IMR-90 (cell line): ENCODE data around the gene S100A8. TPM values are rescaled to one million over a fixed set of nuclear protein-coding genes. Genes with fewer than 3 reads are reported as not detected.

Experiments
- ATAC-seq: fragments of 200-7000 bp; cut with Tn5 transposase; 2 replicates; pipeline ENCODE4 v1.9.1; 2020; ENCODE audit warnings: low read depth, mild to moderate bottlenecking, moderate library complexity
- BruUV-seq: library from RNA; stranded (reverse); fragments of 400-500 nt; replicated peaks from 2 replicates; lab custom pipeline; 2021; lab: Mats Ljungman, UMichigan
- CTCF ChIA-PET: fragments of 300-600 bp; formaldehyde crosslinking; extraction: SDS; loops from one replicate; lab custom pipeline; 2021; ENCODE audit warnings: antibody characterized with exemption; lab: Yijun Ruan, JAX
- POLR2A ChIA-PET: fragments of 300-600 bp; sonication (Branson Sonifier 250); formaldehyde crosslinking; loops from one replicate; lab custom pipeline; 2022; ENCODE audit warnings: antibody characterized with exemption; ENCODE audit not compliant: unreplicated experiment; lab: Charles Lee
- DNase-seq: peaks from one replicate; pipeline ENCODE4 v3.0.0; 2013
- H2AFZ ChIP-seq: replicated peaks from 2 replicates; pipeline ENCODE3; 2013; ENCODE audit warnings: low read length, mild to moderate bottlenecking; ENCODE audit not compliant: poor library complexity
- H2AK5ac ChIP-seq: 2 replicates; pipeline ENCODE4 v1.6.1; 2013; ENCODE audit warnings: low read depth, low read length, inconsistent platforms
- H2AK9ac ChIP-seq: replicated peaks from 2 replicates; pipeline ENCODE3; 2013; ENCODE audit warnings: mild to moderate bottlenecking, low read depth, low read length, moderate library complexity; ENCODE audit not compliant: poor library complexity
- H2BK120ac ChIP-seq: 2 replicates; pipeline ENCODE4 v1.6.1; 2013; ENCODE audit warnings: low read depth, low read length, inconsistent platforms
- H2BK15ac ChIP-seq: 3 replicates; pipeline ENCODE4 v1.6.1; 2013; ENCODE audit warnings: low read depth, low read length, inconsistent platforms
- H2BK20ac ChIP-seq: 2 replicates; pipeline ENCODE4 v1.6.1; 2013; ENCODE audit warnings: low read depth, mild to moderate bottlenecking, inconsistent platforms, low read length, moderate library complexity
- H2BK5ac ChIP-seq: 2 replicates; pipeline ENCODE4 v1.6.1; 2013; ENCODE audit warnings: mild to moderate bottlenecking, low read depth, low read length, inconsistent platforms; ENCODE audit not compliant: poor library complexity, severe bottlenecking
- H3K14ac ChIP-seq: replicated peaks from 2 replicates; pipeline ENCODE4 v1.6.1; 2013; ENCODE audit warnings: low read depth, low read length, inconsistent platforms
- H3K18ac ChIP-seq: 2 replicates; pipeline ENCODE4 v1.6.1; 2013; ENCODE audit warnings: low read depth, low read length, control low read depth
- H3K23ac ChIP-seq: 2 replicates; pipeline ENCODE4 v1.6.1; 2013; ENCODE audit warnings: low read depth, low read length, inconsistent platforms
- H3K27ac ChIP-seq: 2 replicates; pipeline ENCODE4 v1.5.1; 2013; ENCODE audit warnings: mild to moderate bottlenecking, control low read depth, low read length; ENCODE audit not compliant: insufficient read depth
- H3K27me3 ChIP-seq: 2 replicates; pipeline ENCODE4 v1.6.1; 2013; ENCODE audit warnings: low read length; ENCODE audit not compliant: control insufficient read depth, insufficient read depth
- H3K36me3 ChIP-seq: 2 replicates; pipeline ENCODE4 v1.6.1; 2013; ENCODE audit warnings: low read length, mixed read lengths; ENCODE audit not compliant: control insufficient read depth, insufficient read depth
- H3K4ac ChIP-seq: 2 replicates; pipeline ENCODE4 v1.6.1; 2013; ENCODE audit warnings: low read depth, low read length, inconsistent platforms
- H3K4me1 ChIP-seq: 2 replicates; pipeline ENCODE4 v1.6.1; 2013; ENCODE audit warnings: low read length, mixed read lengths; ENCODE audit not compliant: control insufficient read depth, insufficient read depth
- H3K4me2 ChIP-seq: 2 replicates; pipeline ENCODE4 v1.6.1; 2013; ENCODE audit warnings: low read depth, mild to moderate bottlenecking, control low read depth, low read length, moderate library complexity
- H3K4me3 ChIP-seq: 2 replicates; pipeline ENCODE4 v1.5.1; 2013; ENCODE audit warnings: low read depth, mild to moderate bottlenecking, control low read depth, low read length, moderate library complexity; ENCODE audit not compliant: insufficient read depth
- H3K56ac ChIP-seq: 2 replicates; pipeline ENCODE4 v1.6.1; 2013; ENCODE audit warnings: low read length, inconsistent platforms; ENCODE audit not compliant: insufficient read depth; ENCODE audit errors: extremely low read depth
- H3K79me1 ChIP-seq, 2 experiments: 2 replicates each; pipeline ENCODE4 v1.6.1; 2013; ENCODE audit warnings: low read length in 2 of 2, inconsistent platforms in 1 of 2, low read depth in 1 of 2
- H3K9ac ChIP-seq: 2 replicates; pipeline ENCODE4 v1.6.1; 2013; ENCODE audit warnings: low read depth, low read length, control low read depth
- H3K9me1 ChIP-seq: 2 replicates; pipeline ENCODE4 v1.6.1; 2013; ENCODE audit warnings: low read length, inconsistent platforms; ENCODE audit not compliant: insufficient read depth
- H3K9me3 ChIP-seq: 2 replicates; pipeline ENCODE4 v1.6.1; 2013; ENCODE audit warnings: low read length; ENCODE audit not compliant: control insufficient read depth, insufficient read depth
- H4K20me1 ChIP-seq: 2 replicates; pipeline ENCODE4 v1.6.1; 2013; ENCODE audit warnings: low read length, inconsistent platforms; ENCODE audit not compliant: insufficient read depth
- H4K5ac ChIP-seq: 2 replicates; pipeline ENCODE4 v1.6.1; 2013; ENCODE audit warnings: mild to moderate bottlenecking, low read depth, low read length, control low read depth
- H4K8ac ChIP-seq, 2 experiments: 2 replicates each; pipeline ENCODE4 v1.6.1; 2013; ENCODE audit warnings: low read depth in 2 of 2, low read length in 2 of 2, control low read depth in 1 of 2, inconsistent platforms in 1 of 2
- H4K91ac ChIP-seq: 2 replicates; pipeline ENCODE4 v1.6.1; 2013; ENCODE audit warnings: low read depth, low read length, inconsistent platforms; ENCODE audit not compliant: insufficient read depth
- CEBPB ChIP-seq: IDR thresholded peaks from 2 replicates; pipeline ENCODE4 v1.6.1; 2012; ENCODE audit warnings: low read depth, low read length, improper control_type of control experiment
- CHD1 ChIP-seq: IDR thresholded peaks from 2 replicates; pipeline ENCODE4 v1.6.1; 2012; ENCODE audit warnings: low read depth, low read length, improper control_type of control experiment
- FOS ChIP-seq: fragments of 150-350 bp; IDR thresholded peaks from 2 replicates; pipeline ENCODE4 v1.6.1; 2016; ENCODE audit warnings: low read depth, low read length
- MAFK ChIP-seq: IDR thresholded peaks from 2 replicates; pipeline ENCODE4 v1.6.1; 2012; ENCODE audit warnings: low read depth, low read length, improper control_type of control experiment
- MAZ ChIP-seq: IDR thresholded peaks from 2 replicates; pipeline ENCODE4 v1.6.1; 2012; ENCODE audit warnings: low read depth, mild to moderate bottlenecking, low read length, improper control_type of control experiment, moderate library complexity, borderline replicate concordance
- MXI1 ChIP-seq: IDR thresholded peaks from 2 replicates; pipeline ENCODE4 v1.6.1; 2012; ENCODE audit warnings: low read depth, mild to moderate bottlenecking, low read length, moderate library complexity, borderline replicate concordance
- NFE2L2 ChIP-seq: fragments of 150-350 bp; IDR thresholded peaks from 2 replicates; pipeline ENCODE4 v1.6.1; 2016; ENCODE audit warnings: low read depth, mild to moderate bottlenecking, low read length
- POLR2A ChIP-seq: IDR thresholded peaks from 2 replicates; pipeline ENCODE4 v1.6.1; 2012; ENCODE audit warnings: mild to moderate bottlenecking, low read depth, low read length
- RAD21 ChIP-seq: IDR thresholded peaks from 2 replicates; pipeline ENCODE4 v1.6.1; 2012; ENCODE audit warnings: low read length, improper control_type of control experiment
- RCOR1 ChIP-seq: IDR thresholded peaks from 2 replicates; pipeline ENCODE4 v1.6.1; 2012; ENCODE audit warnings: mild to moderate bottlenecking, low read length, improper control_type of control experiment; ENCODE audit not compliant: insufficient replicate concordance
- RFX5 ChIP-seq: IDR thresholded peaks from 2 replicates; pipeline ENCODE4 v1.8.0; 2012; ENCODE audit warnings: low read depth, mild to moderate bottlenecking, low read length, moderate library complexity
- SMC3 ChIP-seq: fragments of 150-350 bp; IDR thresholded peaks from 2 replicates; pipeline ENCODE4 v1.6.1; 2016; ENCODE audit warnings: low read depth, mild to moderate bottlenecking, antibody characterized with exemption, low read length, moderate library complexity
- WGBS, 2 experiments: methylation state at CpG; one replicate each; pipeline versions ENCODE4 v1.1.5 to v1.1.7; 2013; ENCODE audit warnings: missing lambda C conversion rate in 2 of 2; ENCODE audit not compliant: insufficient read length in 1 of 2; ENCODE audit errors: extremely low coverage in 2 of 2; 5-methylcytosine and 5-hydroxymethylcytosine counted together
- dilution Hi-C: fragments of 300-500 bp; cut with HindIII; formaldehyde crosslinking; loops from one replicate; pipeline ENCODE4 v1.14.3; 2018; ENCODE audit warnings: low sequenced_read_pairs; ENCODE audit not compliant: unreplicated experiment
- in situ Hi-C: fragments of 300-500 bp; cut with MboI; formaldehyde crosslinking; loops from 3 replicates; pipeline ENCODE4 v1.14.3; 2019; ENCODE audit warnings: low sequenced_read_pairs, inconsistent platforms, mixed read lengths
- intact Hi-C: fragments of 100-400 bp; cut with micrococcal nuclease; formaldehyde crosslinking; loops from 2 replicates; pipeline ENCODE4 v1.10.0; 2022
- polyA plus RNA-seq, 3 experiments: library from polyadenylated mRNA; depleted of rRNA; stranded (reverse); fragments of >200 nt; gene quantifications; 2 replicates each; pipeline ENCODE4 v1.2.3, GENCODE V29; 2012; ENCODE audit warnings: low replicate concordance in 1 of 3
- total RNA-seq: library from RNA; depleted of rRNA; stranded (reverse); fragments of >200 nt; gene quantifications from 2 replicates; pipeline ENCODE4 v1.2.3, GENCODE V29; 2012
- TF ChIP-seq, protein P1 (sequence below): fragments of 150-350 bp; IDR thresholded peaks from 2 replicates; pipeline ENCODE4 v1.6.1; 2017; ENCODE audit warnings: mild to moderate bottlenecking, antibody characterized with exemption, low read length, low read depth
- TF ChIP-seq, protein P2 (sequence below): conservative IDR thresholded peaks from 2 replicates; pipeline ENCODE4 v1.5.1; 2012; ENCODE audit warnings: mild to moderate bottlenecking, low read depth, low read length, improper control_type of control experiment
- TF ChIP-seq, protein P3 (sequence below): fragments of 150-350 bp; IDR thresholded peaks from 2 replicates; pipeline ENCODE4 v1.6.1; 2016; ENCODE audit warnings: low read depth, mild to moderate bottlenecking, low read length, moderate library complexity, borderline replicate concordance

S100A8 gene
- total and polyA plus RNA-seq, 2 of the 4 experiments (the other 2 are of a cell fraction): not detected

DNA sequence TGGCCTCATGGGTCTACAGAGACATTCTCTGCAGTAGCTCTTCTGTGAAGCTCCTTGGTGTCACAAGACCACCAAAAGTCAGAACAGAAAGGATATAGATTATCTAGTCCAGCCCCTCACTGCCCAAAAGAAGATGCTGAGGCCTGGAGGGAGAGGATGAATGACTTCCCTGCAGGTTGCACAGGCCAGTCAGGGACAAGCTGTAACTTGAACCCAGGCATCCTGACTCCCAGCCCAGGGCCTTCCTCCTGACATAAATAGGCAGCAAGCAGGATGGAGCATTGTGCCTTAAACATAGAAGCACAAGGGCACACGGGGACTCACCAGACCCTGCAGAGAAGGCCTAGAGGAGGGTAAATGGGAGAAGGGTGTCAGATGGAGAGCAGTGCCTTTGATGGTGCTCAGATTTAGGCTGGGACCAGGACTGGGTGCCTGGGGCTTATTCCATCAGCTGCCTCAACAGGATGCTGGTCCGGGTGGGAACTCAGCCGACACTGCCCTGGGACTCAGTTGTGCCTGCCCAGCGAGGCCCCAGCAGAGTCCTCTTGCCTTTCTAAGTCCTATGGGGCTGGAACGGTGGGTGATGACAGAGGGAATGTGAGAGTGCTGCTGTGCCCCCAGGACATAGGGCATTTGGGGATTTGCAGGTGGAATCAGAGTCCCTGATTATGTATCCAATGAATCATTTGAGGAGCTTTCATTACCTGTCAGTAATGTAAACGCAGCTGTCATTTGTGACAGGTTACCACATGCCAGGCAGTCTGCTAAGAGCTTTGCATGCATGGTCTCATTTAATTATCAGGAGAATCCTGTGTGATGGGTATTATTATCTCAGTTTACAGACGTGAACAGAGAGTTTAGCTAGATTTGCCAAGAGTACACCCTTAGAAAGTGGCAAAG is 38.6 kb upstream of the S100A8 start:
- Histone ChIP-seq H3K4me1 (no peaks in the 10 kb centered on the region), H2BK120ac (no peak overlapping the region), H2AFZ (no peak overlapping the region), H2BK5ac (no peak overlapping the region), H3K9me1 (peaks cover 3% of the 10 kb centered on the region; the same call in 1 of the 2 replicates), H3K14ac (no peak overlapping the region), H3K4ac (no peak overlapping the region), H4K91ac (no peak overlapping the region), H2AK9ac (no peak overlapping the region), H3K79me1 (no peaks in the 10 kb centered on the region), H4K5ac (no peak overlapping the region), H3K4me3 (no peak overlapping the region), H3K4me2 (no peak overlapping the region), H2BK20ac (no peak overlapping the region), H2BK15ac (no peak overlapping the region), H3K9ac (no peak overlapping the region), H3K27me3 (peaks cover 6% of the 10 kb centered on the region), H3K56ac (no peak overlapping the region), H3K23ac (no peak overlapping the region), H3K18ac (no peak overlapping the region), H3K9me3 (no peaks in the 10 kb centered on the region), H2AK5ac (no peak overlapping the region), H3K36me3 (no peaks in the 10 kb centered on the region), H3K27ac (no peak overlapping the region), H4K20me1 (no peaks in the 10 kb centered on the region), H4K8ac (no peak overlapping the region)
- in situ Hi-C loops (no loop called here), dilution Hi-C loops (no loop called here), intact Hi-C loops (no loop called here)
- ChIA-PET CTCF (no interaction called here), POLR2A (no interaction called here)
- DNase-seq (no peak), ATAC-seq (no peak)
- WGBS, 2 experiments: 34% methylated on average over 5 of the region's 7 CpGs; no CpG with 5 or more reads in 1 of the 2 experiments
- BruUV-seq: no TSS peak
- TF ChIP-seq POLR2A (no peak), NFE2L2 (no peak), SMC3 (no peak), FOS (no peak), MXI1 (no peak), RFX5 (no peak), MAFK (no peak), MAZ (no peak), RAD21 (no peak), RCOR1 (no peak), CEBPB (no peak), CHD1 (no peak)
- TF ChIP-seq, protein P1, sequence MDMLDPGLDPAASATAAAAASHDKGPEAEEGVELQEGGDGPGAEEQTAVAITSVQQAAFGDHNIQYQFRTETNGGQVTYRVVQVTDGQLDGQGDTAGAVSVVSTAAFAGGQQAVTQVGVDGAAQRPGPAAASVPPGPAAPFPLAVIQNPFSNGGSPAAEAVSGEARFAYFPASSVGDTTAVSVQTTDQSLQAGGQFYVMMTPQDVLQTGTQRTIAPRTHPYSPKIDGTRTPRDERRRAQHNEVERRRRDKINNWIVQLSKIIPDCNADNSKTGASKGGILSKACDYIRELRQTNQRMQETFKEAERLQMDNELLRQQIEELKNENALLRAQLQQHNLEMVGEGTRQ: no peak
- TF ChIP-seq, protein P2, sequence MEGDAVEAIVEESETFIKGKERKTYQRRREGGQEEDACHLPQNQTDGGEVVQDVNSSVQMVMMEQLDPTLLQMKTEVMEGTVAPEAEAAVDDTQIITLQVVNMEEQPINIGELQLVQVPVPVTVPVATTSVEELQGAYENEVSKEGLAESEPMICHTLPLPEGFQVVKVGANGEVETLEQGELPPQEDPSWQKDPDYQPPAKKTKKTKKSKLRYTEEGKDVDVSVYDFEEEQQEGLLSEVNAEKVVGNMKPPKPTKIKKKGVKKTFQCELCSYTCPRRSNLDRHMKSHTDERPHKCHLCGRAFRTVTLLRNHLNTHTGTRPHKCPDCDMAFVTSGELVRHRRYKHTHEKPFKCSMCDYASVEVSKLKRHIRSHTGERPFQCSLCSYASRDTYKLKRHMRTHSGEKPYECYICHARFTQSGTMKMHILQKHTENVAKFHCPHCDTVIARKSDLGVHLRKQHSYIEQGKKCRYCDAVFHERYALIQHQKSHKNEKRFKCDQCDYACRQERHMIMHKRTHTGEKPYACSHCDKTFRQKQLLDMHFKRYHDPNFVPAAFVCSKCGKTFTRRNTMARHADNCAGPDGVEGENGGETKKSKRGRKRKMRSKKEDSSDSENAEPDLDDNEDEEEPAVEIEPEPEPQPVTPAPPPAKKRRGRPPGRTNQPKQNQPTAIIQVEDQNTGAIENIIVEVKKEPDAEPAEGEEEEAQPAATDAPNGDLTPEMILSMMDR: no peak
- TF ChIP-seq, protein P3, sequence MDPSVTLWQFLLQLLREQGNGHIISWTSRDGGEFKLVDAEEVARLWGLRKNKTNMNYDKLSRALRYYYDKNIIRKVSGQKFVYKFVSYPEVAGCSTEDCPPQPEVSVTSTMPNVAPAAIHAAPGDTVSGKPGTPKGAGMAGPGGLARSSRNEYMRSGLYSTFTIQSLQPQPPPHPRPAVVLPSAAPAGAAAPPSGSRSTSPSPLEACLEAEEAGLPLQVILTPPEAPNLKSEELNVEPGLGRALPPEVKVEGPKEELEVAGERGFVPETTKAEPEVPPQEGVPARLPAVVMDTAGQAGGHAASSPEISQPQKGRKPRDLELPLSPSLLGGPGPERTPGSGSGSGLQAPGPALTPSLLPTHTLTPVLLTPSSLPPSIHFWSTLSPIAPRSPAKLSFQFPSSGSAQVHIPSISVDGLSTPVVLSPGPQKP: no peak
